ENCODE data around the gene FCSK.

GRCh38 chr16:70430667-70431536 is 23.5 kb upstream of the FCSK start:
- TF ChIP-seq CTCF (IDR thresholded peaks at IDR 0.05) = no peak
- TF ChIP-seq POLR2A (IDR thresholded peaks at IDR 0.05) = no peak

All from body of pancreas (tissue), 4 donors.